Measurements from ENCODE around the gene RPAP2.
"Not testable (repeated sequence)": the region's sequence is repeated elsewhere in the genome, so short reads cannot be mapped to it uniquely, and the experiment has no call there.

Gene RPAP2

DNA sequence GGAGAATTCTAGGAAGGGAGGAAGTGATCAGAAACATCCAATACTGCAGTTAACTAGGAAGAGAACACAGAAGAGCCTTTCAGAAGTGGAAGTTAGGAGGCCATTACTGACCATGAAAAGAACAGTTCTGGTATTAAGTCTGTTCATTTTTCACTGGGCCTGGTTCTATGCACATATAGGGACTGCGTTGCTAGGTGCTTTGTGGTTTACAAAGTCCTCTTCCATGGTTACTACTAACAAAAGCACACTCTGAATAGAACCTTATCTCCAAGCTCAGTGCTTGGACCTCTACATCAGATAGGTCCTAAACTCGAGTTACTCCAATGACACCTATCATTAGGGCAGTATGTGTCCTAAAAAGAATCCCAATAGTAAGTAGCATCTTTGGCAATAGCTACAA is 75.4 kb downstream of the RPAP2 start:
- no peak for DNase-seq

DNA sequence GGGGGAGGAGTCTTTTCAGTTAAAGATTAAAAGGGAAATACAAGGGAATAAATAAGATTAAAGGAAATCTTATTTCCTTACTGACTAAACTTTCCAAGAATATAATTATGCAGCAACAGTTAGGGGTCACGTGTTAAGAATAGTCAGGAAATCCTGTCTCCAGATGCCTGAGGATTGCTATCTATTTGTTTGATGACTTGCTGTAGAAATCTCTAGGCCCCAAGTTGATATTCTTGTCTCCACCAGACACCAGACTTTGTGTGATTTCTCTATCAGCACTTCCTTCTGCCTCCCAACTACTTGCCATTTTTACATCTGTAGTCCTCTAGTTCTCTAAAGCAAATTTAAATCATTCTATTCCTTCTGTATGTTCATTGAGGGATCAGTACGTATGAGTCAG is 77.5 kb downstream of the RPAP2 start:
- no peak for DNase-seq

DNA sequence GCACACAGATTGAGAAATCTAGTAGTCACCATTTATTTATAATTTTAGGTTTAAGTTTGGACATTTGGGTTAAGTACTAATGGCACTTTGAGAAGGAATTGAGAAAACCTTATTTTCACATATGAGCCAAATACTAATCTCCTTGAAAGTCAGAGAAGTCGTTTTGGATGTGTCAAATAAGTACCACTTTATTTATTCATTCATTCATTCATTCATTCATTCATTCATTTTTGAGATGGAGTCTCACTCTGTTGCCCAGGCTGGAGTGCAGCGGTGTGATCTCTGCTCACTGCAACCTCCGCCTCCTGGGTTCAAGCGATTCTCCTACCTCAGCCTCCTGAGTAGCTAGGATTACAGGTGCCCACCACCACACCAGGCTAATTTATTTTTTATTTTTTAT is 79.1 kb downstream of the RPAP2 start:
- DNase-seq: not testable (repeated sequence)

DNA sequence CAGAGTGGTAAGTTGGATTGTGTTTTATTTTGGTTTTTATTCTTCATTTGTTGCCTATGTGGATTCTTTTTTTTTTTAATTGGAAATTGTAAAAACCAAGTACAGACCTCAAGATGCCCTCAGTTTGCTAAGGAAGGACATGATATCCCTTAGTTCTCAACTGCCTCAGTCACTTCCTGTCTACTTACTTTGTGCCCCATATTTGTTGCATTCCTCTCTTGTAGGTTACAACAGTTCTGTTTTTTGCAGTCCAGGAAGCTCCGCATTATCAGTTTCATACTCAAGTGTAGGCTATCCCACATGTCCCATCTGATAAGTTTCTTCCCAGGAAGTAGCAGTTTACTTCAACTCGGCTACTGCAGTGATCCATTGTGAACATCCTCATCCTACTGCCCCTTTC is 82.0 kb downstream of the RPAP2 start:
- DNase-seq: no peak

DNA sequence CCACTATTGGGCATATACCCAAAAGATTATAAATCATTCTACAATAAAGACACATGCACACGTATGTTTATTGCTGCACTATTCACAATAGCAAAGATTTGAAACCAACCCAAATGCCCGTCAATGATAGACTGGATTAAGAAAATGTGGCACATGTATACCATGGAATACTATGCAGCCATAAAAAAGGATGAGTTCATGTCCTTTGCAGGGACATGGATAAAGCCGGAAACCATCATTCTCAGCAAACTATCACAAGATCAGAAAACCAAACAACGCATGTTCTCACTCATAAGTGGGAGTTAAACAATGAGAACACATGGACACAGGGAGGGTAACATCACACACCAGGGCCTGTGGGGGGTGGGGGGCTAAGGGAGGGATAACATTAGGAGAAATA is 95.1 kb downstream of the RPAP2 start:
- not testable (repeated sequence) for DNase-seq

DNA sequence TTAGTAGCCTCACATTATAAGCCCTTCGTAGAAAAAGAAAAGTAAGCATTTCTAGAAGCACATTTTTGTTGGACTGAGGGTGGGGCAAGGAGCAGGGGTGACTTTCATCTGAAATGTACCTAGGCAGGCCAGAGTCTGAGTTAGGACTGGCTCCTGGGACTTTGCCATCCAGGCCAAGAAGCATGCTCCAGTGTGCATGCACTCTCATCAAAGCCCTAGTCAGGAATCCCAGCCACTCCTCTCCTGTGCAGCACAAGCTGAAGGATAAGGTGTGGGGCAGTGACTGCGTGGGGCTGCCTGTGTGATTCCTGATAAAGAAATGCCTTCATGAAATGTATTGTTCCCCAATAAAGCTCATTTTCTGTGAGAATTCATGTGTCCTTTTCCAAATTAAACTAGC is 99.7 kb downstream of the RPAP2 start:
- DNase-seq: no peak

DNA sequence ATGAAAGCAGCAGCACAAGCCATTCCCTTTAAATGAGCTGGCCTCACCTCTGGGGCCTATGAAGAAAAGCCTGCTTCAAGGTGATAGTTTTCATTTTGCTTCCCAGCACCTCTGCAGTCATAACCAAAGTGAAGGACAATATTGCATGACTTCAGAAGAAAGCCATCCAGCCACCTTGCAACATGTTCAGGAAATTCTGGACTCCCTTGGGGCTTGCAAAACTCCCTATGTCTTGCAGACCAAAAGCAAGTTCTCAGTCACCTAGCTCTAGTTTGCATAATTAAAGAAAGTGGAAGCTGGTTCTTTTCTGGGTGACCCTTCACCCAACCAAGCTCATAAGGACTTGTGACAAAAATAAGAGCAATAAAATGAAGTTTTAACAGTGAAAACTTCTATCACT is 100.2 kb downstream of the RPAP2 start:
- DNase-seq: no peak

DNA sequence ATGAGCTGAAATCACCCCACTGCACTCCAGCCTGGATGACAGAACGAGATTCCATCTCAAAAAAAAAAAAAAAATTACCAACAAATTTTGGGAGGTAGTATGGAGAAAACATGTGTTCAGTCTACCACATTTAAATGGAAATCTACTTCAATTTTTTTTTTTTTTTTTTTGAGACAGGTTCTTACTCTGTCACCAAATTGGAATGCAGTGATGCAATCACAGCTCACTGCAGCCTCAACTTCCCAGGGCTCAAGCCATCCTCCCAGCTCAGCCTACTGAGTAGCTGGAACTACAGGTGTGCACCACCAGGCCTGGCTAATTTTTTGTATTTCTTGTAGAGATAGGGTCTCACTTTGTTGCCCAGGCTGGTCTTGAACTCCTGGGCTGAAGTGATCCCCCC is 105.8 kb downstream of the RPAP2 start:
- no peak for DNase-seq

DNA sequence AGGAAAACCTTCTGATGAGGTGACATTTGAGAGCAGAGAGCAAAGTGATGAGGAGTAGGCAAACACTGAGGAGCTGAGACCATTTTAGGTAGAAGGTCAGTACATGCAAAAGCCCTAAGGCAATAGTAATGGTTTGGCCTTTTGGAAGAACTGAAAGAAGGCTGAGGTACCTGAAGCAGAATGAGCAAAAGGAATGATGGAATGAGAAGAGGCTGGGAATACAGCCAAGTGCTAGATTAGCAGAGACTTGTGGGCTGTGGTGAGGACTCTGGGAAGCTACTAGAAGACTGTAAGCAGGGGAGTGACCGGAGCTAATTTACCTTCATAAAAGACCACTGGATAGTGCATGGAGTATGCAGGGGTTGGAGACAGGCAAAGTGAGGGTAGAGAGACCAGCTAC is 110.0 kb downstream of the RPAP2 start:
- no peak for DNase-seq

DNA sequence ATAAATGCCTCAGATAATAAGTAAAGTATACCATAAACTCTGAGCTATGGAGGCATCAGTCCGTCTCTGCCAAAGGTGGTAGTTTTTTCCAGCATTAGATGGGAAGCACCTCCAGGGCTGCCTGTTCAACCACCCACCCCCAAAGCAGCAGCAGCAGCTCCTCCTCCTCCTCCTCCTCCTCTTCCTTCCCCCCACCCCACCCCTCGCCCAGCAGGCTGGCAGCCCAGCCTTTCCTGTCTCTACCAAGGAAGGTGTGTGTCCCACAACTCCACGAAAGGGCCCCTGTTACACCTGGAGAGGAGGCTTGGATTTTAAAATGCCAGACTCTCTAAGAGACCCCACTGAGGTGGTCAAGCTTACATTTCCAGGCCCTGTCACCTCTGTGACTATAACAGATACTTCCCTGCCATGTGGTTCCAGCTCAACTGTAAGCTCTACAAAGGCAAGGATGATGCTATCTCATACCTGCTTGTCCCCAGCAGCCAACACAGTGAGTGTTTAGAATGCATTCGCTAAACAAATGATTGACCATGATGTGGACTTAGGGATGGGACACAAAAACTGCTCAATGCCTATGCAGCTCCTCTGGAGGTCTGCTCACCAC is 111.2 kb downstream of the RPAP2 start:
- DNase-seq: no peak

DNA sequence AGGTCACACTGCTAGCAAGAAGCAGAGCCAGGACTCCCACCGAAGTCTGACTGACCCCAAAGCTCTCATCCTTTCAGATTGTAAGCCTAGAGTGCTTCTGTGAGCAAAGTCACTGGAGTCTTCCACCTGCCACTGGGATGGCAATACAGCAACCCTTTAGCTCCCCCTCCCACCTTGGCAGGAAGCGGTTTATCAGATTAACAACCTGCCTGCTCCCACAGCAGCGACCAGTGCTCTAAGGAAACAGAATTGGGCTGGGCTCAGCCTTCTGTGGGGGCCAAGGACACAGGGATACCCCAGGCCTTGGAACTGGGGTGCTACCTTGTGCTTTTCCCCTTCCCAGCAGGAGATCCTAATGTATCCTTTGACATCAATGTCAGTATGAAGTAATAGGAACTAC is 111.8 kb downstream of the RPAP2 start:
- no peak for DNase-seq

DNA sequence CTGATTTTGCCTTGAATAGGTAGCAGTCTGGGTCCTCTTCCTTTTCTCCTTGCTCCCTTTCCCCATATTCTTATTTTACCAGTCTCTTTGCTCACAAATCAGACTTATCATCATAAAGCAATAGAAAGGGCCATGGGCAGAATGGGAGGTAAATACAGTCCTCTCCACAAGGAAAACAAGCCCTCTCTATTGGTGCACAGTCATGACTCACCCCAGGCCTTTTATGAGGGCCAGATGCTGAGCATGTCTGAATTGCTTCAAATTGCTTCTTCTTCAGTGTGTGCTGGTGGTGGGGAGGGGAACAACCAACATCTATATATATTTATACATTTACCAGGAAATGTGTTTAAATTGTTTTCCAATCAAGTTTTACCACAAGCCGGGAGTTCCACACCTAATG is 112.7 kb downstream of the RPAP2 start:
- no peak for DNase-seq

DNA sequence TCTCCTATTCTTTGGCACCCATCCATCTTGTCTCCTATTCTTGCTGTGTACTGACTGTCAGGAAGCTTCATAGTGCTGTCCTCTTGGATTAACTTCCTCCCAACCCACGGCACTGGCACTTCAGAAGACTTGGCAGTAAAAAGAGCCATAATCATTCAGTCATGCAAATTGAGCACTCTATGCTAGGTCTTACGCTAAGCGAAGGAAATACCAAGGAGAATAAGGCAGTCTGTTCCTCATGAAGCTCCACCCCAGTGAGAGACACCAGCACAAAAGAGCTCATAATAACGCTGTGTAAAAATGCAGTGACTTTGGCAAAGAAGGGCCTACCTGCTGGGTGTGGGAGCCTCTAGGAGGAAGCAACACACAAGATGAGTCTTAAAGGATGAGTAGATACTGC is 120.8 kb downstream of the RPAP2 start:
- no peak for DNase-seq

DNA sequence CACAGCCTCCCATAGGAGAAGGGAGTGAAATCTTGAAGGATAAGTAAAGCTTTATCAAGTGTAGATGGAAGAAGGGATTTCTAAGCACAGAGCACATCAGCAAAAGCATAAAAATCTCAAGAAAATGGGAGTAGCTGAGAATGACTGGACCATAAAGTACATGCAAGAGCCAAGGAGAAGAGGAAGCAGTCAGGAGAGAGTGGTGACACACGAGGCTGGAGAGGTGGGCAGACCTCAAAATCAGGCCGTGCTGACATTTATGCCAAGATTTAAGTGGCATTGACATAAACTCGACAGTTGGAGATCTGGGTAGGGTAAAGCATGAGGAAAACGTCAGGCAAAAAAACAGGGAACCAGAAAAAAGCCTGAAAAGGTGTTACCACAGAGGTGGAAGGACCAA is 125.5 kb downstream of the RPAP2 start:
- no peak for DNase-seq

DNA sequence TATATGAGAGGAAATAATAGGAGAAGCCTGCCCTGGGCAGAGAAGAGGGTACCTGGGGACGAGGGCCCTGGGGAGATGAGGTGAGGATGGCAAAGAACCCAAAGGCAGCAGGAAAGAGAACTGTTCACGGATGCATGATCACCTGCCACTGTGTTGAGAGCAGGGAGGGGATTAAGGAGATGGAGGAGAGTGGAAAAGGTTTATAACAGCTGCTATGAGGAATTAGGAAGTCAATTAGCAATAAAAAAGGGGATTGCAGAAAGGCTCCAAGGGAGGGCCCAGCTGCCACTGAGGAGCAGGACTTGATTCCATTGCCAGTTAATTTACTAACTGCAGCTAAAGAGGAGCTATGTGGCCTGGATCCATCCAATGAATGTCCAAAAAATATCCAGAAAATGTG is 126.8 kb downstream of the RPAP2 start:
- no peak for DNase-seq

DNA sequence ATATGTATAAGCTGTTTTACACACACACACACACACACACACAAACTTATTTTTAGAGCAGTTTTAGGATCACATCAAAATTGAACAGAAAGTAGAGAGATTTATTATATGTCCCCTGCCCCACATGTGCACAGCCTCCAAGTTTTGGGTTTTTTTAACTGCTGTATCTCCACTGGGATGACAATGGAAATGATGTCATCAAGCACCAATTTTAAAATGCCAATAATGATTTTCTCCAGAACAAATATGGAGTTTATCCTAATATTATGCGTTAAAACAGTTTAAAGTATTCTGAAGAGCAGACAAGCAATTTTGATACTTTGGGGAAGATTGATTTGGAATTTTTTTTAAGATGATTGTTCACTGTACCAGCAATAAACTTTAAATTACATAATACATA is 131.2 kb downstream of the RPAP2 start:
- DNase-seq: no peak

DNA sequence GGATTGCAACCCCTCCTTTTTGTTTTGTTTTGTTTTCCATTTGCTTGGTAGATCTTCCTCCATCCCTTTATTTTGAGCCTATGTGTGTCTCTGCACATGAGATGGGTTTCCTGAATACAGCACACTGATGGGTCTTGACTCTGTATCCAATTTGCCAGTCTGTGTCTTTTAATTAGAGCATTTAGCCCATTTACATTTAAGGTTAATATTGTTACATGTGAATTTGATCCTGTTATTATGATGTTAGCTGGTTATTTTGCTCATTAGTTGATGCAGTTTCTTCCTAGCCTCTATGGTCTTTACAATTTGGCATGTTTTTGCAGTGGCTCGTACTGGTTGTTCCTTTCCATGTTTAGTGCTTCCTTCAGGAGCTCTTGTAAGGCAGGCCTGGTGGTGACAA is 135.7 kb downstream of the RPAP2 start:
- DNase-seq: not testable (repeated sequence)

DNA sequence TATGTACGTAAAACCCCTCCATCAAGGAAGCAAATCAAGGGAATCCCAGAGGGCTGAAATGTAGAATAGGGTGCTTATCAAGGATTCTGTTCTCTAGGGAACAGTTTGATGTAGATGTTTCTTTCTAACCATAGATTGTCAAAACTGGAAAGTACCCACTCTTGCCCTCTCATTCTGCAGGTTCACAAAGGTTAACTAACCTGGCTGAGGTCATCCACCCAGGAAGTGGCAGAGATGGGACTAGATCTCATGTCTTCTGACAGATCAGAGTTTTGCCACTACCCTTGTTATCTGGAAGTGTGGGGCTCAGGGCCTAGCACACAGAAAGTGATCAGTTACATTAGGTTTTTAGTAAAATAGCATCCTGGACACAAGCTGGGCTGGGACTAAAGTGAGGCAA is 140.4 kb downstream of the RPAP2 start:
- no peak for DNase-seq

DNA sequence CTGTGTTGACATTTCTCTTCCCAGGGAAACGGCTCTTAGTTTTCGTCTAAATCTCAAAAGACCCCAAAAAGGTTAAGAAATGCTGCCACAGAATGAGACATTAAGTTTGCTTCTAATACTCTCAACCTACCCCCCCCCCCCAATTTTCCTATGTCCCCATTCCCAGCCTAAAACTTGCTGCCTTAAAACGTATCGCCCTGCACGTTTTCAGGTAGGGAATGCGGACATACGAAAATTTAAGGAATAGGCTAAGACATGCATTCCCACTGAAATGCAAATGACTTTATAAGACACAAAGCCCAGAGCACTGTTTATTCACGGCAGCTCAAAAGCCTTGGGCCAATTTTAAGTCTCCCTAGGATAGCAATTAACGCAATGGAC is 142.4 kb downstream of the RPAP2 start:
- DNase-seq: no peak

DNA sequence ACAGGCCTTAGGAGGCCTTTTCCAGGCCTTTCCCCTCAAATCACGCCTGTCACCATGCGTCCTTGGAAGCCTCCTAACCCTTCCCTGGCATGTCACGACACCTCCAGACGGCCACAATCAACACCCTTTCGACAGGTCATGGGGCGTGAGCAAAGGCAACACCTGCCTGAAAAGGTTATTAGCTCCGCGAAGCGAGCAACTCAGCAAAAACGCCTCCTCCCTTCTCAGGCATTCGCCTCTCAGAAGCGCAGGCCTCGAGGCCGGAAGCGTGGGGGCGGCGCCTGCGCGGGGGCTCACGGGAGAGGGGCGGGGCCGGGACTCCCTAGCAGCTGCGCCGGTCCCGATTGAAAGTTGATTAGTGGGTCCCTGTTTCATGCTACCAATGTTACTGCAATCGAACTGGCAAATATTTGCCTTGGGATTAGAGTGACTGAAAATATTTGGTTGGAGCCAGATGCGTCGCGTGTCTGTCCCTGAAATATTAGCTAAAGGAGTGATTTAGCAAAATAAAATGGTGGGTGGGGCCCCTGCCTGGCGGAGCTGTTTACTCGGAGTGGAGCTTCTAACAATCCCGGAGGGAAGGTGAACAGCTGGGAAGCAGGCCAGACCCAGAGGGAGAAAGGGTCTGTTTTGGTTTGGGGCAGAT is 143.0 kb downstream of the RPAP2 start:
- DNase-seq: peak in 1 of 58 donors; percentile 1

DNA sequence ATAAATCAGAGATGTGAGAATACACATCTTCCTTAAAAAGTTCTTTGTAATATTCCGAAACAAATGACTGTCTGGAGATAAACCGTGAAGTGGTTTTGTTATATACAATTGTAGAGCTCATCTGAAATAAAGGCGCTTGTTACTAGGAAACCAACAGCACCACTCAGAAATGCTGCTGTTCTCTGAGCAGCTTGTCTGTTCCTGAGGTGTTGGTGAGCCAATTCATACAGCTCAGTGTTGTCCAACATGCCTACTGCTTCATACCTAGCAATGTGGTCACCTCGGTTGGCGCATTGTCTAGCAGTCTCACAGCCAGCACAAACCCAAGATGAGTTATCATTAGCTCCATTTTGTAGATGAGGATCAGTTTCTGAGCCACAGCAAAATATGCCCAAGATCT is 143.5 kb downstream of the RPAP2 start:
- DNase-seq: peak in 5 of 58 donors; percentile 1 to 41 (median 5)

DNA sequence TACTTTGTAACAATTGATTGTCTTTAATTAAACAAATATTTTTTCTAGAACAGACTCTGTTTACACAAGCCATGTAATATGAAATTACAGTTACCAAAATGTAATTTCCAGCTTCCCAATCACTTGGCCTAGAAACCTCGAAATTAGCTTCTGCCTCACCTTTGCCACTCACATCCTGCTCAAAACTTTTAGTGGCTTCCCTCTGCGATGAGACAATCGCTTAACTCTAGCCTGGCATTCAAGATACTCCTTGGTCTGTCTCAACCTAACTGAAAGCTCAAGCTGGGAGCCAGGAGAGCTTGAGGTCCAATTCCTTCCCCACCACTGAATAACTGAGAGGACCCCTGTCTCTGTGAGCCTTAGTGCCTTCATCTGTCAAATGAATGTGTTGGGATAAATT is 145.0 kb downstream of the RPAP2 start:
- no peak for DNase-seq

DNA sequence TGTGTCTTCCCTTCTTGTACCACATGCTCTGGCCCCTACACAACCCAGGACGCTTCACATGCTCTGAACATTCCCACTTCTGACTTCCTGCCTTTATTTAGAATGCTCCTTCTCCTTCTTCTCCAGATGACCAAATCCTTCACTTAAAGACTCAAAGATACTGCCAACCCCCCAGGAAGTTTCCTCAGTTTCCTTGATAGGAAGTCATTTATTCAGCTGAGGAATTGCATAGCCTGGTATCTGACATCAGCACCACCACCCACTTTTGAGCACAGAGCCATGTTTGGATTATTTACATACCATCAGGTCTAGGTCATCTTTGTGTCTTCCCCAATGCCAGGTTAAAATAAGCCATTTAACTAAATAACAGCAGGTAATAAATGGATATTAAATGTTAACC is 145.5 kb downstream of the RPAP2 start:
- DNase-seq: no peak

DNA sequence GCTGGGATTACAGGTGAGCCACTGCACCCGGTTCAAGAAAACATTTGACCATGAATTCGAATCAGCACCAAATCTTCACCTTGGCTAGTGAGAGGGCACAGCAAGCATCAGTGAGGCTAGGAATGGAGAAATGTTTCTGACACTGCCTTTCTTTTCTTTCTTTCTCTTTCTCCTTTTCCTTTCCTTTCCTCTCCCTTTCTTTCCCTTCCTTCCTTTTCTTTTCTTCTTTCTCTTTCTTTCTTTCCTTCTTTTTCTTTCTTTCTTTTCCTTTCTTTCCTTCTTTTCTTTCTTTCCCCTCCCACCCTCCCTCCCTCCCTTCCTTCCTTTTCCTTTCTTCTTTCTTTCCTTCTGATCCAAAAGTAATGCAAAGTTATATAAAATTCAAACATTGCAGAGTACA is 147.0 kb downstream of the RPAP2 start:
- no peak for DNase-seq
